Left lung (tissue), 10 donors: ENCODE results near the gene ERI2. TPM values are rescaled to one million over a fixed set of nuclear protein-coding genes. Genes with fewer than 3 reads are reported as not detected.
A peak's percentile ranks its signal among the peaks of the same experiment; 100 is the strongest.

Experiments used
- ATAC-seq: fragments of 200-7000 bp; cut with Tn5 transposase; one replicate; pipeline ENCODE4 v1.9.1; 2020; ENCODE audit warnings: moderate library complexity
- DNase-seq, 4 donors: peaks; one replicate each; pipeline ENCODE4 v3.0.0-alpha.2; 2013 to 2020
- H3K27ac ChIP-seq, 2 donors: fragments of 200-600 bp; sonication (generic) in 1 of 2; one replicate each; pipeline versions ENCODE4 v1.5.0 to v1.8.0; 2020 to 2021
- H3K27me3 ChIP-seq, 2 donors: fragments of 200-600 bp; sonication (generic) in 1 of 2; one replicate each; pipeline versions ENCODE4 v1.5.0 to v1.8.0; 2020 to 2021
- H3K36me3 ChIP-seq, 2 donors: fragments of 200-600 bp; sonication (generic) in 1 of 2; one replicate each; pipeline versions ENCODE4 v1.5.0 to v1.8.0; 2020 to 2021
- H3K4me1 ChIP-seq, 2 donors: fragments of 200-600 bp; one replicate each; pipeline ENCODE4 v1.8.0; 2021
- H3K4me3 ChIP-seq, 2 donors: fragments of 200-600 bp; sonication (generic) in 1 of 2; one replicate each; pipeline versions ENCODE4 v1.5.0 to v1.8.0; 2020 to 2021; ENCODE audit warnings: mild to moderate bottlenecking in 1 of 2
- H3K9me3 ChIP-seq, 2 donors: fragments of 200-600 bp; sonication (generic) in 1 of 2; one replicate each; pipeline versions ENCODE4 v1.5.0 to v1.8.0; 2020 to 2021
- intact Hi-C, 2 donors: fragments of 100-400 bp; cut with DNase I; formaldehyde crosslinking; loops; one replicate each; pipeline versions ENCODE4 v1.11.2 to v1.14.2; 2022
- polyA plus RNA-seq, 6 donors: library from polyadenylated mRNA; unstranded; fragments of 120-200 nt; gene quantifications; one replicate each; pipeline ENCODE4 v1.2.1, GENCODE V29; 2013; ENCODE audit not compliant: insufficient read length in 6 of 6
- total RNA-seq, 2 donors: library from RNA; stranded (reverse); fragmentation: NEBNext Ultra II Directional; extraction: Animal tissue kit (Norgen Biotek cat#: 25700); gene quantifications; one replicate each; pipeline ENCODE4 v1.2.1, GENCODE V29; 2021
- TF ChIP-seq, protein P1 (sequence below), 2 donors: fragments of 200-600 bp; sonication (generic) in 1 of 2; IDR thresholded peaks; one replicate each; pipeline versions ENCODE4 v1.5.0 to v1.8.0; 2021; ENCODE audit warnings: antibody characterized with exemption in 2 of 2
- donor health status: DM: no; HTN: yes; CAD: no.
- donor health status: DM: no; HTN: no; CAD: no.

Gene ERI2
- total and polyA plus RNA-seq, 8 donors: 16.3 to 42.6 (median 34.5) TPM

GRCh38 chr16:20846030-20846429 is 39.8 kb upstream of the ERI2 start:
- Histone ChIP-seq H3K9me3 (no peaks in the 10 kb centered on the region), H3K4me1 (peaks cover 5 to 19% of the 10 kb centered on the region in 2 donors), H3K27ac (no peak overlapping the region), H3K4me3 (no peak overlapping the region), H3K27me3 (no peaks in the 10 kb centered on the region), H3K36me3 (no peaks in the 10 kb centered on the region)
- intact Hi-C loops: loop anchor here in 1 of 2 donors (10.0 kb wide), 1 partner anchor 249 kb away; no protein-coding TSS in a partner anchor
- DNase-seq: no peak
- no peak for ATAC-seq
- TF ChIP-seq, protein P1, sequence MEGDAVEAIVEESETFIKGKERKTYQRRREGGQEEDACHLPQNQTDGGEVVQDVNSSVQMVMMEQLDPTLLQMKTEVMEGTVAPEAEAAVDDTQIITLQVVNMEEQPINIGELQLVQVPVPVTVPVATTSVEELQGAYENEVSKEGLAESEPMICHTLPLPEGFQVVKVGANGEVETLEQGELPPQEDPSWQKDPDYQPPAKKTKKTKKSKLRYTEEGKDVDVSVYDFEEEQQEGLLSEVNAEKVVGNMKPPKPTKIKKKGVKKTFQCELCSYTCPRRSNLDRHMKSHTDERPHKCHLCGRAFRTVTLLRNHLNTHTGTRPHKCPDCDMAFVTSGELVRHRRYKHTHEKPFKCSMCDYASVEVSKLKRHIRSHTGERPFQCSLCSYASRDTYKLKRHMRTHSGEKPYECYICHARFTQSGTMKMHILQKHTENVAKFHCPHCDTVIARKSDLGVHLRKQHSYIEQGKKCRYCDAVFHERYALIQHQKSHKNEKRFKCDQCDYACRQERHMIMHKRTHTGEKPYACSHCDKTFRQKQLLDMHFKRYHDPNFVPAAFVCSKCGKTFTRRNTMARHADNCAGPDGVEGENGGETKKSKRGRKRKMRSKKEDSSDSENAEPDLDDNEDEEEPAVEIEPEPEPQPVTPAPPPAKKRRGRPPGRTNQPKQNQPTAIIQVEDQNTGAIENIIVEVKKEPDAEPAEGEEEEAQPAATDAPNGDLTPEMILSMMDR (IDR thresholded peaks at IDR 0.05): no peak

DNA sequence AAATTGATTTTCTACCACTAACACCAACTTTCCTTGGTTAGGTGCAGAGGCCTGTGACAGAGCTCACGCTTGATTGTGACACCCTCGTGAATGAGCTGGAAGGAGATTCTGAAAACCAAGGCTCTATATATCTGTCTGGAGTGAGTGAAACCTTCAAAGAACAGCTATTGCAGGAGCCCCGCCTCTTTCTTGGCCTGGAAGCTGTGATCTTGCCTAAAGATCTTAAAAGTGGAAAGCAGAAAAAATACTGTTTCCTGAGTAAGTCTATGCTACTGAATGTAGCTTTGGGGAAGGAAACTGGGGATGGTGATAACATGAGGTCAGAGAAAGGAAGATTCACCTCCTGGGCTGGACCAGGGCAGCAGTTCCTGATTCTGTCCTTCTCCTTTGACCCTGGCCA is 38.3 kb upstream of the ERI2 start:
- TF ChIP-seq, protein P1 (IDR thresholded peaks at IDR 0.05): no peak
- H3K27ac ChIP-seq: peak overlapping the region in 1 of 2 donors; percentile 48
- intact Hi-C loops: loop anchor here in 1 of 2 donors (10.0 kb wide), 1 partner anchor 250 kb away; no protein-coding TSS in a partner anchor
- H3K4me3 ChIP-seq: no peak overlapping the region
- no peak for DNase-seq
- H3K9me3 ChIP-seq: no peaks in the 10 kb centered on the region
- no peaks in the 10 kb centered on the region for H3K36me3 ChIP-seq
- H3K4me1 ChIP-seq: peaks cover 0 to 6% of the 10 kb centered on the region in 2 donors
- ATAC-seq: no peak
- no peaks in the 10 kb centered on the region for H3K27me3 ChIP-seq

GRCh38 chr16:20844054-20844453 is 37.8 kb upstream of the ERI2 start:
- Histone ChIP-seq H3K9me3 (no peaks in the 10 kb centered on the region), H3K27ac (peak overlapping the region in 1 of 2 donors; percentile 48), H3K27me3 (no peaks in the 10 kb centered on the region), H3K4me3 (no peak overlapping the region), H3K4me1 (peaks cover 0 to 3% of the 10 kb centered on the region in 2 donors), H3K36me3 (no peaks in the 10 kb centered on the region)
- ATAC-seq: no peak
- intact Hi-C loops: loop anchor here in 1 of 2 donors (10.0 kb wide), 1 partner anchor 251 kb away; no protein-coding TSS in a partner anchor
- no peak for DNase-seq
- TF ChIP-seq, protein P1 (IDR thresholded peaks at IDR 0.05): no peak

- TF ChIP-seq, protein P1 (IDR thresholded peaks at IDR 0.05): no peak
- H3K27me3 ChIP-seq: no peaks in the 10 kb centered on the region
- no peak for ATAC-seq
Observed at GRCh38 chr16:20839504-20839903, 33.2 kb upstream of the ERI2 start.

GRCh38 chr16:20838240-20838639 is 32.0 kb upstream of the ERI2 start:
- H3K4me1 ChIP-seq: no peaks in the 10 kb centered on the region
- TF ChIP-seq, protein P1 (IDR thresholded peaks at IDR 0.05): no peak
- peaks cover 0 to 6% of the 10 kb centered on the region in 2 donors for H3K9me3 ChIP-seq
- peaks cover 0 to 13% of the 10 kb centered on the region in 2 donors for H3K36me3 ChIP-seq
- DNase-seq (no peak), ATAC-seq (no peak)
- no peak overlapping the region for H3K4me3 ChIP-seq
- intact Hi-C loops: no loop called here
- H3K27me3 ChIP-seq: no peaks in the 10 kb centered on the region
- H3K27ac ChIP-seq: no peak overlapping the region

More at GRCh38 chr16:20839504-20839903, 33.2 kb upstream of the ERI2 start:
- Histone ChIP-seq H3K4me3 (no peak overlapping the region), H3K4me1 (peaks cover 0 to 2% of the 10 kb centered on the region in 2 donors), H3K9me3 (peaks cover 0 to 6% of the 10 kb centered on the region in 2 donors), H3K36me3 (peaks cover 0 to 13% of the 10 kb centered on the region in 2 donors), H3K27ac (no peak overlapping the region)
- no peak for DNase-seq
- intact Hi-C loops: no loop called here
